NCI-H82 (cell line): Measurements from ENCODE around the gene PRRC1.
"Not testable (repeated sequence)": the region's sequence is repeated elsewhere in the genome, so short reads cannot be mapped to it uniquely, and the experiment has no call there.

Experiments used
- DNase-seq: peaks from one replicate; lab custom pipeline; 2025; lab: John Stamatoyannopoulos, UW

Gene PRRC1

GRCh38 chr5:127517480-127518318 lies at the start of gene PRRC1:
Gene PRRC1, plus strand, starts transcription at chr5:127517640. Its CDS starts 5,840 bp downstream, at chr5:127523480.
- DNase-seq = peak; percentile 83

- no peak for DNase-seq
Observed at GRCh38 chr5:127471211-127471610, 46.2 kb upstream of the PRRC1 start.

GRCh38 chr5:127472700-127473099 lies 44.7 kb upstream of the PRRC1 start:
- DNase-seq = no peak

GRCh38 chr5:127486471-127486870 lies 31.0 kb upstream of the PRRC1 start:
- no peak for DNase-seq

GRCh38 chr5:127492854-127493738 lies 24.3 kb upstream of the PRRC1 start:
- peak; percentile 73 for DNase-seq

GRCh38 chr5:127498548-127498947 lies 18.9 kb upstream of the PRRC1 start:
- no peak for DNase-seq

- DNase-seq = no peak
Observed at GRCh38 chr5:127505905-127506304, 11.5 kb upstream of the PRRC1 start.

GRCh38 chr5:127506616-127507015 lies 10.8 kb upstream of the PRRC1 start:
- DNase-seq = no peak

GRCh38 chr5:127508644-127509373 lies 8.6 kb upstream of the PRRC1 start:
- DNase-seq = no peak

GRCh38 chr5:127513408-127513970 lies 4.0 kb upstream of the PRRC1 start:
- DNase-seq = no peak

GRCh38 chr5:127514816-127515215 lies 2.6 kb upstream of the PRRC1 start:
- DNase-seq = no peak

- DNase-seq = no peak
Observed at GRCh38 chr5:127515693-127516440, 1.6 kb upstream of the PRRC1 start.

GRCh38 chr5:127517110-127517479 lies 345 bp upstream of the PRRC1 start:
- peak; percentile 48 for DNase-seq

GRCh38 chr5:127518319-127518621 lies 830 bp downstream of the PRRC1 start:
- DNase-seq = no peak

- no peak for DNase-seq
Observed at GRCh38 chr5:127519527-127519926, 2.1 kb downstream of the PRRC1 start.

- DNase-seq = no peak
Observed at GRCh38 chr5:127521138-127521770, 3.8 kb downstream of the PRRC1 start.

- no peak for DNase-seq
Observed at GRCh38 chr5:127525181-127525580, 7.7 kb downstream of the PRRC1 start.

- no peak for DNase-seq
Observed at GRCh38 chr5:127529904-127530682, 12.7 kb downstream of the PRRC1 start.

GRCh38 chr5:127536687-127537086 lies 19.2 kb downstream of the PRRC1 start:
- DNase-seq = no peak

GRCh38 chr5:127540553-127540952 lies 23.1 kb downstream of the PRRC1 start:
- not testable (repeated sequence) for DNase-seq
